HG02623 (cell line): ENCODE measurements around the gene FKBP2.

ENCODE experiments used
- ATAC-seq: cut with Tn5 transposase; IDR thresholded peaks from one replicate; pipeline ENCODE4 v1.9.1; 2021; ENCODE audit warnings: moderate library complexity; ENCODE audit not compliant: unreplicated experiment

FKBP2 gene

GRCh38 chr11:64246871-64247728, 6.2 kb downstream of the FKBP2 start, which contains the start of gene PPP1R14B:
PPP1R14B (minus strand) TSS chr11:64246943; CDS start chr11:64246673, 270 bp downstream.
- ATAC-seq = peak; percentile 29

- no peak for ATAC-seq
These were observed 7.0 kb downstream of the FKBP2 start for GRCh38 chr11:64247729-64248531.

- ATAC-seq = no peak
These were observed 7.7 kb downstream of the FKBP2 start for GRCh38 chr11:64248578-64248977.

- ATAC-seq = no peak
These were observed 8.1 kb downstream of the FKBP2 start for GRCh38 chr11:64249038-64249437.

- ATAC-seq = no peak
These were observed 8.9 kb downstream of the FKBP2 start for GRCh38 chr11:64249563-64250414.

GRCh38 chr11:64250415-64251015, 9.6 kb downstream of the FKBP2 start:
- no peak for ATAC-seq

- peak; percentile 41 for ATAC-seq
These were observed 10.3 kb downstream of the FKBP2 start, which contains the start of gene PLCB3 for GRCh38 chr11:64251016-64251752. PLCB3 (plus strand) TSS chr11:64251530; CDS start chr11:64251650, 120 bp downstream.

GRCh38 chr11:64251753-64252002, 10.8 kb downstream of the FKBP2 start:
- ATAC-seq = no peak

GRCh38 chr11:64252003-64252872, 11.3 kb downstream of the FKBP2 start:
- no peak for ATAC-seq

GRCh38 chr11:64253043-64253442, 12.1 kb downstream of the FKBP2 start:
- ATAC-seq = no peak

GRCh38 chr11:64253481-64253880, 12.6 kb downstream of the FKBP2 start:
- ATAC-seq = no peak

- ATAC-seq = no peak
These were observed 13.4 kb downstream of the FKBP2 start for GRCh38 chr11:64254326-64254725.

- no peak for ATAC-seq
These were observed 14.5 kb downstream of the FKBP2 start for GRCh38 chr11:64255135-64256128.

GRCh38 chr11:64256300-64256699, 15.4 kb downstream of the FKBP2 start:
- ATAC-seq = no peak

GRCh38 chr11:64258356-64258755, 17.5 kb downstream of the FKBP2 start:
- ATAC-seq = no peak

- no peak for ATAC-seq
These were observed 18.1 kb downstream of the FKBP2 start for GRCh38 chr11:64258946-64259532.

GRCh38 chr11:64259533-64260067, 18.7 kb downstream of the FKBP2 start:
- no peak for ATAC-seq
